ENCODE data around the gene IGIP. TPM values are rescaled to one million over a fixed set of nuclear protein-coding genes. Genes with fewer than 3 reads are reported as not detected.

The IGIP gene
- polyA plus RNA-seq, 1 of the 3 experiments (the other 2 are of a cell fraction), result 0.72 TPM

- ChIA-PET CTCF (interaction anchor here (0.6 to 12.8 kb wide), 13 partner anchors 21 to 234 kb away, joined by 3 to 166 read pairs (median 4); partner anchors contain the start of gene NRG2), POLR2A (interaction anchor here (2.1 kb wide), 1 partner anchor 33 kb away, joined by 6 read pairs; no protein-coding TSS in a partner anchor)
- Histone ChIP-seq H3F3A (replicated peaks; ENCODE audit: insufficient read depth) (peaks cover 36% of the 10 kb centered on the region), H3K9me3 (no peaks in the 10 kb centered on the region), H3K4me3 (ENCODE audit: low read depth in 2 of 2, low read length in 1 of 2) (peak overlapping the region; percentile 73 to 75), H2AFZ (ENCODE audit: low read depth) (no peak overlapping the region), H3K27me3 (ENCODE audit: insufficient read depth) (no peaks in the 10 kb centered on the region), H3K9ac (peak overlapping the region; percentile 75; the same call in 1 of the 2 replicates), H4K20me1 (ENCODE audit: insufficient read depth) (peaks cover 38% of the 10 kb centered on the region), H3K79me2 (ENCODE audit: insufficient read depth) (peaks cover 89% of the 10 kb centered on the region), H3K27ac (ENCODE audit: low read depth in 2 of 2, low read length in 1 of 2) (peak overlapping the region; percentile 28 to 69; a peak in 3 of 4 replicates), H3K4me2 (peak overlapping the region; percentile 97), H3K36me3 (replicated peaks in 1 of 2; ENCODE audit: control insufficient read depth in 1 of 2, insufficient read depth in 2 of 2, low read length in 1 of 2) (peaks cover 2 to 10% of the 10 kb centered on the region in 2 experiments), H3K4me1 (ENCODE audit: control insufficient read depth in 1 of 2, insufficient read depth in 2 of 2, low read depth in 1 of 2, low read length in 1 of 2) (peaks cover 26 to 39% of the 10 kb centered on the region in 2 experiments; a peak in 3 of 4 replicates), H3K9me2 (no peaks in the 10 kb centered on the region)
- no peak for DNase-seq
- no peak for TF ChIP-seq TCF12 (IDR thresholded peaks at IDR 0.05)
- no peak for TF ChIP-seq NFIC (IDR thresholded peaks at IDR 0.05; ENCODE audit: borderline replicate concordance)
- TF ChIP-seq, protein P1, sequence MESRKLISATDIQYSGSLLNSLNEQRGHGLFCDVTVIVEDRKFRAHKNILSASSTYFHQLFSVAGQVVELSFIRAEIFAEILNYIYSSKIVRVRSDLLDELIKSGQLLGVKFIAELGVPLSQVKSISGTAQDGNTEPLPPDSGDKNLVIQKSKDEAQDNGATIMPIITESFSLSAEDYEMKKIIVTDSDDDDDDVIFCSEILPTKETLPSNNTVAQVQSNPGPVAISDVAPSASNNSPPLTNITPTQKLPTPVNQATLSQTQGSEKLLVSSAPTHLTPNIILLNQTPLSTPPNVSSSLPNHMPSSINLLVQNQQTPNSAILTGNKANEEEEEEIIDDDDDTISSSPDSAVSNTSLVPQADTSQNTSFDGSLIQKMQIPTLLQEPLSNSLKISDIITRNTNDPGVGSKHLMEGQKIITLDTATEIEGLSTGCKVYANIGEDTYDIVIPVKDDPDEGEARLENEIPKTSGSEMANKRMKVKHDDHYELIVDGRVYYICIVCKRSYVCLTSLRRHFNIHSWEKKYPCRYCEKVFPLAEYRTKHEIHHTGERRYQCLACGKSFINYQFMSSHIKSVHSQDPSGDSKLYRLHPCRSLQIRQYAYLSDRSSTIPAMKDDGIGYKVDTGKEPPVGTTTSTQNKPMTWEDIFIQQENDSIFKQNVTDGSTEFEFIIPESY (IDR thresholded peaks at IDR 0.05; ENCODE audit: borderline replicate concordance, low read depth), result no peak
- TF ChIP-seq TAF1 (IDR thresholded peaks at IDR 0.05; ENCODE audit: borderline replicate concordance, low read depth, low read length), result no peak
- TF ChIP-seq, protein P2, sequence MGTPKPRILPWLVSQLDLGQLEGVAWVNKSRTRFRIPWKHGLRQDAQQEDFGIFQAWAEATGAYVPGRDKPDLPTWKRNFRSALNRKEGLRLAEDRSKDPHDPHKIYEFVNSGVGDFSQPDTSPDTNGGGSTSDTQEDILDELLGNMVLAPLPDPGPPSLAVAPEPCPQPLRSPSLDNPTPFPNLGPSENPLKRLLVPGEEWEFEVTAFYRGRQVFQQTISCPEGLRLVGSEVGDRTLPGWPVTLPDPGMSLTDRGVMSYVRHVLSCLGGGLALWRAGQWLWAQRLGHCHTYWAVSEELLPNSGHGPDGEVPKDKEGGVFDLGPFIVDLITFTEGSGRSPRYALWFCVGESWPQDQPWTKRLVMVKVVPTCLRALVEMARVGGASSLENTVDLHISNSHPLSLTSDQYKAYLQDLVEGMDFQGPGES (IDR thresholded peaks at IDR 0.05; ENCODE audit: low read depth, low read length), result no peak
- TF ChIP-seq RAD21 (IDR thresholded peaks at IDR 0.05; ENCODE audit: low read length), result no peak
- TF ChIP-seq CHD2 (IDR thresholded peaks at IDR 0.05; ENCODE audit: low read length, partially characterized antibody), result no peak
- TF ChIP-seq EZH2phosphoT487 (IDR thresholded peaks at IDR 0.05; ENCODE audit: borderline replicate concordance, low read depth), result no peak
- TF ChIP-seq TEAD4 (IDR thresholded peaks at IDR 0.05; ENCODE audit: borderline replicate concordance, insufficient read depth), result no peak
- no peak for TF ChIP-seq USF2 (IDR thresholded peaks at IDR 0.05; ENCODE audit: borderline replicate concordance, low read depth, low read length)
- TF ChIP-seq RXRA (IDR thresholded peaks at IDR 0.05; ENCODE audit: borderline replicate concordance, low read depth), result no peak
- TF ChIP-seq FOSL2 (IDR thresholded peaks at IDR 0.05; ENCODE audit: borderline replicate concordance, low read depth), result no peak
- no peak for TF ChIP-seq FOXJ3 (CRISPR knock-in tag; IDR thresholded peaks at IDR 0.05)
- TF ChIP-seq, protein P3, sequence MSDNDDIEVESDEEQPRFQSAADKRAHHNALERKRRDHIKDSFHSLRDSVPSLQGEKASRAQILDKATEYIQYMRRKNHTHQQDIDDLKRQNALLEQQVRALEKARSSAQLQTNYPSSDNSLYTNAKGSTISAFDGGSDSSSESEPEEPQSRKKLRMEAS (IDR thresholded peaks at IDR 0.05; ENCODE audit: low read depth), result no peak
- TF ChIP-seq MEF2A (IDR thresholded peaks at IDR 0.05; ENCODE audit: borderline replicate concordance, low read depth), result no peak
- TF ChIP-seq SMC3 (IDR thresholded peaks at IDR 0.05; ENCODE audit: low read depth, low read length), result no peak
- no peak for TF ChIP-seq JUND (IDR thresholded peaks at IDR 0.05)
- no peak for TF ChIP-seq ELF1 (IDR thresholded peaks at IDR 0.05)
- no peak for TF ChIP-seq FOXM1 (IDR thresholded peaks at IDR 0.05; ENCODE audit: low read depth)
- no peak for TF ChIP-seq EP300 (IDR thresholded peaks at IDR 0.05; ENCODE audit: borderline replicate concordance in 1 of 2, low read depth in 1 of 2, low read length in 1 of 2)
- 28% methylated on average over 10 of the region's 13 CpGs for WGBS (ENCODE audit: low lambda C conversion rate)
Observed at GRCh38 chr5:140112685-140113179, 13.0 kb upstream of the IGIP start.
